Measurements from ENCODE around the gene MAML3.

The MAML3 gene

DNA sequence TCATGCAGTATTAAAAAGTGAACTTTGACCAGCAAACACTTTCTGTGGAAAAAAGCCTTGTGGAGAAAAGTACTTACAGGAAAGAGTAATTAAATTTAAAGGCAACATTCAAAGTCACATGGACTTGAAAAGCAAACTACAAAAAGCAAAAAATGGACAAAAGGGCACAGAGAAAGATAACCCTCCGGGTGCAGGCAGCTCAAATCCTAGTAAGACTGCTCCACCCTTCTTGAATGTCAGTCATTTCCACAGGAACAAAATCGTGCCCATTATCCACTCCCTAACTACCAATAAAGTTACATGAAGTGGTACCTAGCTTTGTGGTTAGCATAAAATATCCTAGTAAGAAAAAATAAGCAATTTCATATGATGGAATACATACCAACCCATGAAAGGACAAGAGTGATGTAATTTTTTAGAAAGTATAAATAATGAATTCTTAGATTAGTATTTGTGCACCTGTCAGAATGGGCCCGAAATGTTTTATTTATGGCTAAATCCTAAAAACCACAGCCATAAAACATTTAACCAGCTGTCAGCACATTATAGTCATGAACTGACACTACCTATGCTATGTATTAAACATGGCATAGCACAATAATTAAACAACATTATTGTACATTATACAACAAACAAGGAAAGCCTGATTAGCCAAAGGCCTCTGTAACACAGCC is 43.3 kb downstream of the MAML3 start:
- H3K4me3 Mint-ChIP-seq = no peak overlapping the region
- no peaks in the 10 kb centered on the region for H3K9me3 Mint-ChIP-seq
- H3K36me3 Mint-ChIP-seq (ENCODE audit: low read depth) = no peaks in the 10 kb centered on the region
- H3K4me1 Mint-ChIP-seq (ENCODE audit: low read depth) = peaks cover 33% of the 10 kb centered on the region
- no peaks in the 10 kb centered on the region for H3K27me3 Mint-ChIP-seq
- intact Hi-C loops (cut with micrococcal nuclease) = no loop called here
- H3K27ac Mint-ChIP-seq = no peak overlapping the region

GRCh38 chr4:140109737-140110136 is 44.2 kb downstream of the MAML3 start:
- Mint-ChIP-seq H3K4me1 (ENCODE audit: low read depth) (peaks cover 26% of the 10 kb centered on the region), H3K27me3 (no peaks in the 10 kb centered on the region), H3K9me3 (no peaks in the 10 kb centered on the region), H3K36me3 (ENCODE audit: low read depth) (no peaks in the 10 kb centered on the region), H3K4me3 (no peak overlapping the region), H3K27ac (no peak overlapping the region)
- intact Hi-C loops (cut with micrococcal nuclease) = no loop called here

GRCh38 chr4:140109292-140109691 is 44.7 kb downstream of the MAML3 start:
- H3K9me3 Mint-ChIP-seq = no peaks in the 10 kb centered on the region
- H3K27ac Mint-ChIP-seq = no peak overlapping the region
- intact Hi-C loops (cut with micrococcal nuclease) = no loop called here
- peaks cover 26% of the 10 kb centered on the region for H3K4me1 Mint-ChIP-seq (ENCODE audit: low read depth)
- H3K36me3 Mint-ChIP-seq (ENCODE audit: low read depth) = no peaks in the 10 kb centered on the region
- H3K27me3 Mint-ChIP-seq = no peaks in the 10 kb centered on the region
- no peak overlapping the region for H3K4me3 Mint-ChIP-seq

DNA sequence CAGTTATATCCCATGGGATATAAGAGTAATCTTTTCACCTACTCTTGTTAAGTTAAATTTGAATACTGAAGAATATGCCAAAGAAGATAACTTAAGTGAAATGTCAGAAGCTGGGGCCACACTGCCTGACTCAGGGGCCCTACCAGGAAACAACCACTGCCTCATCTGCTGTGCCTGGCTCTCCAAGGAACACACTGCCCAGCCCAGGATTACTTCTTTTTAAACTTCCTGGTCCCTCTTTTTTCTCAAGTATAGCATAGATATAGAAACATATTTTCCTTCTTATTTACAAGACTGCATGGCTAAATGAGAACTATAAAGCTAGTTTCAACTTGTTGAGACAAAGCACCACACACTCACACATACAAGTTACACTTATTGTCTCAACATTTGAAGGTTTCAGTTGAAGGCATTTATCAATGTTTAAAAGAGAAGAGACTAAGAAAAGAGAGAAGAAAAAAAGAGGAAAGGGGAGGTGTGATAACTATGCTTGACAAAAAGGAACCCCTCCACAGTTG is 45.2 kb downstream of the MAML3 start:
- H3K27me3 Mint-ChIP-seq = no peaks in the 10 kb centered on the region
- no peaks in the 10 kb centered on the region for H3K36me3 Mint-ChIP-seq (ENCODE audit: low read depth)
- no peak overlapping the region for H3K4me3 Mint-ChIP-seq
- intact Hi-C loops (cut with micrococcal nuclease) = no loop called here
- H3K9me3 Mint-ChIP-seq = no peaks in the 10 kb centered on the region
- peaks cover 26% of the 10 kb centered on the region for H3K4me1 Mint-ChIP-seq (ENCODE audit: low read depth)
- no peak overlapping the region for H3K27ac Mint-ChIP-seq

GRCh38 chr4:140108243-140108642 is 45.7 kb downstream of the MAML3 start:
- no peak overlapping the region for H3K4me3 Mint-ChIP-seq
- no peaks in the 10 kb centered on the region for H3K36me3 Mint-ChIP-seq (ENCODE audit: low read depth)
- intact Hi-C loops (cut with micrococcal nuclease) = no loop called here
- H3K27ac Mint-ChIP-seq = no peak overlapping the region
- H3K4me1 Mint-ChIP-seq (ENCODE audit: low read depth) = peaks cover 31% of the 10 kb centered on the region
- H3K9me3 Mint-ChIP-seq = no peaks in the 10 kb centered on the region
- H3K27me3 Mint-ChIP-seq = no peaks in the 10 kb centered on the region

GRCh38 chr4:140106289-140106844 is 47.6 kb downstream of the MAML3 start:
- Mint-ChIP-seq H3K27ac (no peak overlapping the region), H3K4me1 (ENCODE audit: low read depth) (peaks cover 40% of the 10 kb centered on the region), H3K36me3 (ENCODE audit: low read depth) (peaks cover 6% of the 10 kb centered on the region), H3K27me3 (no peaks in the 10 kb centered on the region), H3K4me3 (no peak overlapping the region), H3K9me3 (peaks cover 8% of the 10 kb centered on the region)
- intact Hi-C loops (cut with micrococcal nuclease) = no loop called here

DNA sequence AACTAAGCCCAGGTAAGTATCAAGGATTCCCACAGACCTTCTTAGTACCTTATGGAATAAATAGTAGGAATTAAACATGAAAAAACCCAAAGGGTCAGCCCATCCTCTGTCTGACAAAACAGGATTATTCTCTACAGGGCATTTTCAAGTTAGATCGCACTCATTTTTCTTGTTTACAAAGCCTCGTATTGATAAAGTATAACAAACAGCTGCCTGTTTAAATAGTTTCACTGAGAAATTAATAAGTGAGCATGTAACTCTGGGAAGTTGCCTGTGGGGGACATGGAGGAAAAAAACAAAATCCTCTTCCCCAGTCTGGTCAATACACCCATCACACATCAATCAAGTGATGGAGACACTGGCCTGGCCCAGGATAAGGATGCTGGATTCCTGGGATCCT is 48.5 kb downstream of the MAML3 start:
- H3K4me3 Mint-ChIP-seq = no peak overlapping the region
- H3K27ac Mint-ChIP-seq = no peak overlapping the region
- no peaks in the 10 kb centered on the region for H3K27me3 Mint-ChIP-seq
- peaks cover 44% of the 10 kb centered on the region for H3K4me1 Mint-ChIP-seq (ENCODE audit: low read depth)
- peaks cover 8% of the 10 kb centered on the region for H3K9me3 Mint-ChIP-seq
- intact Hi-C loops (cut with micrococcal nuclease) = no loop called here
- peaks cover 6% of the 10 kb centered on the region for H3K36me3 Mint-ChIP-seq (ENCODE audit: low read depth)

DNA sequence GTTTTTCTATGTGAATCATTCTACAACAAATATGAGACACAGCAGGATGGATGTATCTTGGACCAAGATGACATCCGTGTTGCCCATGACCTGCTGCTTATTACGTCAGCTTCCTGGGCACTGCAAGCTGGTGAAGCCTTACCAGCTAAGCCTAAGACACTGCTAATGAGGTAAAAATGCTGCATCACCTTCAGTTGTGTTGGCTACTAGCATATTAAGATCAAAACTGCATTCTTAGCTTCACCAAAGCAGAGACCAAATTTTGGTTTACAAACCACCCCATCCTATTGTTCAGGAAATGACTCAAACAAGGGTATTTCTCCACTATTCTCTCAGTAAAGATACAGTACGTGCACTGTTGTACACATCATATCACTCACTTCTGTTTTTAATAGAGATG is 50.3 kb downstream of the MAML3 start:
- intact Hi-C loops (cut with micrococcal nuclease) = no loop called here
- Mint-ChIP-seq H3K9me3 (peaks cover 8% of the 10 kb centered on the region), H3K4me3 (no peak overlapping the region), H3K4me1 (ENCODE audit: low read depth) (peaks cover 53% of the 10 kb centered on the region), H3K27me3 (no peaks in the 10 kb centered on the region), H3K36me3 (ENCODE audit: low read depth) (peaks cover 6% of the 10 kb centered on the region), H3K27ac (no peak overlapping the region)

DNA sequence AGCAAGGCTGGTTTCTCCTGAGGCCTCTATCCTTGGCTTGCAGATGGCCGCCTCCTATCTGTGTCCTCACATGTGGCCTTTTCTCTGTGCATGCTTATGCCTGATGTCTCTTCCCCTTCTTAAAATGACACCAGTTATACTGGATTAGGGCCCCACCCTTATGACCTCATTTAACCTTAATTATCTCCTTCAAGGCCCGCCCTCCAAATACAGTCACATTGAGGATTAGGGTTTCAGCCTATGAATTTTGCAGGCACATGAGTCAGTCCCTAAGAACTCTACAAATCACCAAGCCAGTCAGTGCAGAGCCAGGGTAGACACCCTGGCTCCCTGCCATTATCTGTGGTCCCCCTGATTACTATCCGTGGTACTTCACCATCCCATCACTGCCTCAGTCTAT is 51.6 kb downstream of the MAML3 start:
- H3K27me3 Mint-ChIP-seq = no peaks in the 10 kb centered on the region
- H3K4me1 Mint-ChIP-seq (ENCODE audit: low read depth) = peaks cover 55% of the 10 kb centered on the region
- H3K27ac Mint-ChIP-seq = peak overlapping the region; percentile 31
- intact Hi-C loops (cut with micrococcal nuclease) = no loop called here
- H3K9me3 Mint-ChIP-seq = peaks cover 8% of the 10 kb centered on the region
- no peak overlapping the region for H3K4me3 Mint-ChIP-seq
- peaks cover 6% of the 10 kb centered on the region for H3K36me3 Mint-ChIP-seq (ENCODE audit: low read depth)

DNA sequence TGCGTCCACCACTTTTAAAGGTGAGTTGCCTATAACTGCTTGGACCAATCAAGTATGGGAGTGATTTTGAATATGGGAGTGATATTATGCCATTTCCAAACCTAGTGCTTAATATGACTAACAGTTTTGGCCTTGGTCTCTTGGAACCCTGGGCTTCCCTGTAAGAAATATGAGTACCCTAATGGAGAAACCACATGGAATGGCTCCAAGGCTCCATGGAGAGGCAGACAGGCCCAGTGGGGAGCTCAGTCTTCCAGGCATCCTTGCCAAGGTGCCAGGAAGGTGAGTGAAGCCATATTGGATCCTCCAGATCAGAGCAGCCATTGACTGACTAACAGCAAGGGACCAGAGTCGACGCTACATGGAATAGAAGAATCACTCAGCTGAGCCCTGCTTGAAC is 53.2 kb downstream of the MAML3 start:
- H3K36me3 Mint-ChIP-seq (ENCODE audit: low read depth) = peaks cover 6% of the 10 kb centered on the region
- H3K4me3 Mint-ChIP-seq = no peak overlapping the region
- H3K27ac Mint-ChIP-seq = no peak overlapping the region
- peaks cover 65% of the 10 kb centered on the region for H3K4me1 Mint-ChIP-seq (ENCODE audit: low read depth)
- intact Hi-C loops (cut with micrococcal nuclease) = no loop called here
- no peaks in the 10 kb centered on the region for H3K27me3 Mint-ChIP-seq
- peaks cover 8% of the 10 kb centered on the region for H3K9me3 Mint-ChIP-seq

DNA sequence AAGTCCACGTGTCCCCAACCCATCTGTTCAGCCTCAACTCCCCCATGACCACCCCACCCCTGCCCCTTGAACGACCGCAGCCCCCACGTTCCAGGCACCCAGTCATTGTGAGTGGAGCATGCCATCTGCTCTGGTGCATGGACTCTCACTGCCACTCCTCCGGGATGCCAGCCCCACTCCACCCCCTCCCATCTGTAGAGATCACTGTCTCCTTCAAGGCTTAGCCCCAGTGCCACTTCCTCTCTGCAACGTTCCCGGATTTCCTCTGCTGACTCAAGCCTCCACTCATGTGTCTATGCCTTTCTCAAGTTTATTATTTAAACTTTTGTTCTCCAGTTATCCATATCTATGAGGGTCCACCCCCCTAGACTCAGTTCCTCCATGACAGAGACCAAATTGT is 54.0 kb downstream of the MAML3 start:
- H3K27ac Mint-ChIP-seq = peak overlapping the region; percentile 74
- peaks cover 6% of the 10 kb centered on the region for H3K36me3 Mint-ChIP-seq (ENCODE audit: low read depth)
- peaks cover 73% of the 10 kb centered on the region for H3K4me1 Mint-ChIP-seq (ENCODE audit: low read depth)
- intact Hi-C loops (cut with micrococcal nuclease) = no loop called here
- peak overlapping the region; percentile 35 for H3K4me3 Mint-ChIP-seq
- H3K9me3 Mint-ChIP-seq = peaks cover 8% of the 10 kb centered on the region
- no peaks in the 10 kb centered on the region for H3K27me3 Mint-ChIP-seq

DNA sequence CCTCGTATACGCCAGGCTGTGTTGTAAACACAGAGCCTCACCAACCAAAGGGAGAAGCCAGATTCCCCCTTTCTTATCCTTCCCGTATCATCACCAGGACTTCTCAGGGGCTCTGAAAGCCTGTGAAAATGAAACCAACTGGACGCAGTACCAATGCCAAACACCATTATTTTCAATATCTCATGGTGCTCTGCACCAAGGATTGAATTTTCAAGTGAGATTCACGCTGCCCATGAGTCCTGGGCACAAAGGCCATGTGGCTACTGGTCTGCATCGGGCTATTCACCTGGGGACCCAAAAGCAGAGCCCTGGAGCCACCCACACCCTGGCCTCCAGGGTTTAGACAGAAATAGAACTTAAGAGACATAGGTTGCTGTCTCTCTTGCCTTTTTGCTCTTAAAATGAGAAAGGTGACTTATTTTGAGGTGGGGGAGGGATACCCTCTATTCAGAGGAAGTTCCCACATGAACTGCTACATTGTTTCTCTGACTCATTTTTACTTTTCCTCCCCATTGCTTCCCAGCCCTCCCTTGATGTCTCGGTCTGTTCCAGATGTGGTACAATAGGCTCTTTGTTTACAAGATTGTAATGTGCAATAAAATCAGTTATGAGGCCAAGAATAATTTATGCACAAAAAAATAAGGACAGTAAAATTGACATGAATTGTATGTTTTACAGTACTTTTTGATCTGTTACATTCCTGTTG is 55.4 kb downstream of the MAML3 start:
- H3K4me1 Mint-ChIP-seq (ENCODE audit: low read depth) = peaks cover 85% of the 10 kb centered on the region
- peaks cover 6% of the 10 kb centered on the region for H3K36me3 Mint-ChIP-seq (ENCODE audit: low read depth)
- intact Hi-C loops (cut with micrococcal nuclease) = no loop called here
- H3K27me3 Mint-ChIP-seq = no peaks in the 10 kb centered on the region
- peak overlapping the region; percentile 74 for H3K27ac Mint-ChIP-seq
- H3K9me3 Mint-ChIP-seq = peaks cover 8% of the 10 kb centered on the region
- no peak overlapping the region for H3K4me3 Mint-ChIP-seq

GRCh38 chr4:140097572-140097971 is 56.4 kb downstream of the MAML3 start:
- no peaks in the 10 kb centered on the region for H3K27me3 Mint-ChIP-seq
- peaks cover 83% of the 10 kb centered on the region for H3K4me1 Mint-ChIP-seq (ENCODE audit: low read depth)
- H3K27ac Mint-ChIP-seq = peak overlapping the region; percentile 92
- peaks cover 6% of the 10 kb centered on the region for H3K9me3 Mint-ChIP-seq
- H3K4me3 Mint-ChIP-seq = no peak overlapping the region
- intact Hi-C loops (cut with micrococcal nuclease) = no loop called here
- H3K36me3 Mint-ChIP-seq (ENCODE audit: low read depth) = peaks cover 4% of the 10 kb centered on the region

GRCh38 chr4:140096921-140097320 is 57.1 kb downstream of the MAML3 start:
- H3K9me3 Mint-ChIP-seq = no peaks in the 10 kb centered on the region
- H3K4me1 Mint-ChIP-seq (ENCODE audit: low read depth) = peaks cover 85% of the 10 kb centered on the region
- H3K4me3 Mint-ChIP-seq = no peak overlapping the region
- peak overlapping the region; percentile 92 for H3K27ac Mint-ChIP-seq
- H3K36me3 Mint-ChIP-seq (ENCODE audit: low read depth) = no peaks in the 10 kb centered on the region
- no peaks in the 10 kb centered on the region for H3K27me3 Mint-ChIP-seq
- intact Hi-C loops (cut with micrococcal nuclease) = no loop called here
